SU-DHL-6 (cell line): Measurements from ENCODE around the gene HES7.

Source experiments
- H2AFZ ChIP-seq: fragments of 200-600 bp; sonication (generic); 2 replicates; pipeline ENCODE4 v1.6.1; 2014; ENCODE audit warnings: low read depth, mild to moderate bottlenecking, moderate library complexity, mixed read lengths, antibody characterized with exemption, low read length; ENCODE audit not compliant: severe bottlenecking
- H3F3A ChIP-seq: fragments of 200-600 bp; shearing (Covaris generic); 2 replicates; pipeline ENCODE4 v1.6.0; 2016; ENCODE audit warnings: antibody characterized with exemption, mild to moderate bottlenecking; ENCODE audit not compliant: insufficient read depth
- H3K27ac ChIP-seq: fragments of 200-600 bp; sonication (generic); 2 replicates; pipeline ENCODE4 v1.5.1; 2016; ENCODE audit warnings: low read depth, mild to moderate bottlenecking, low read length, moderate library complexity, mixed read lengths
- H3K27me3 ChIP-seq: fragments of 200-600 bp; sonication (generic), shearing (Covaris generic); 2 replicates; pipeline ENCODE4 v1.6.0; 2014; ENCODE audit warnings: mild to moderate bottlenecking, low read length
- H3K36me3 ChIP-seq: fragments of 200-600 bp; sonication (generic); 2 replicates; pipeline ENCODE4 v1.6.1; 2014; ENCODE audit warnings: mild to moderate bottlenecking, low read length, mixed read lengths
- H3K4me2 ChIP-seq: fragments of 300-600, 200-600 bp; shearing (Covaris generic), sonication (generic); 2 replicates; pipeline ENCODE4 v1.6.0; 2014; ENCODE audit warnings: low read length, low read depth, mild to moderate bottlenecking; ENCODE audit not compliant: poor library complexity, severe bottlenecking
- H3K4me3 ChIP-seq: fragments of 200-600 bp; sonication (generic); 2 replicates; pipeline ENCODE4 v1.5.1; 2014; ENCODE audit warnings: antibody characterized with exemption, low read length, mild to moderate bottlenecking, mixed read lengths; ENCODE audit not compliant: insufficient read depth, poor library complexity, severe bottlenecking
- H3K79me2 ChIP-seq: fragments of 200-600 bp; sonication (generic); 2 replicates; pipeline ENCODE4 v1.6.1; 2014; ENCODE audit warnings: mild to moderate bottlenecking, low read length, moderate library complexity; ENCODE audit not compliant: insufficient read depth
- H3K9ac ChIP-seq: fragments of 200-600 bp; sonication (generic); 2 replicates; pipeline ENCODE4 v1.7.0; 2014; ENCODE audit warnings: mild to moderate bottlenecking, low read length
- H3K9me2 ChIP-seq: fragments of 200-600 bp; sonication (generic); replicated peaks from 2 replicates; pipeline ENCODE4 v1.6.1; 2014; ENCODE audit warnings: low read length; ENCODE audit not compliant: insufficient read depth
- H3K9me3 ChIP-seq: fragments of 200-600 bp; sonication (generic); 2 replicates; pipeline ENCODE4 v1.6.1; 2014; ENCODE audit warnings: low read length, mixed read lengths; ENCODE audit not compliant: insufficient read depth
- H4K20me1 ChIP-seq: fragments of 200-600 bp; sonication (generic); 2 replicates; pipeline ENCODE4 v1.6.1; 2014; ENCODE audit warnings: low read depth, mild to moderate bottlenecking, antibody characterized with exemption, low read length, moderate library complexity, mixed read lengths
- CTCF ChIP-seq: fragments of 200-600 bp; sonication (generic); IDR thresholded peaks from one replicate; pipeline ENCODE4 v1.5.1; 2017; ENCODE audit warnings: antibody characterized with exemption, mild to moderate bottlenecking, low read length, moderate library complexity; ENCODE audit not compliant: insufficient read depth, poor library complexity, severe bottlenecking
- EZH2phosphoT487 ChIP-seq: fragments of 200-600 bp; sonication (generic), shearing (Covaris generic); conservative IDR thresholded peaks from 2 replicates; pipeline ENCODE4 v1.6.1; 2018; ENCODE audit warnings: mild to moderate bottlenecking, antibody characterized with exemption, low read length, moderate library complexity, mixed read lengths

HES7 gene

GRCh38 chr17:8104911-8105310 lies 19.0 kb downstream of the HES7 start:
- Histone ChIP-seq H3K9me2 (no peaks in the 10 kb centered on the region), H3K4me3 (no peak overlapping the region), H3K79me2 (no peaks in the 10 kb centered on the region), H2AFZ (no peak overlapping the region), H3K27ac (no peak overlapping the region), H3F3A (no peaks in the 10 kb centered on the region), H3K9ac (no peak overlapping the region), H4K20me1 (no peaks in the 10 kb centered on the region), H3K9me3 (no peaks in the 10 kb centered on the region), H3K27me3 (no peaks in the 10 kb centered on the region), H3K4me2 (no peak overlapping the region), H3K36me3 (no peaks in the 10 kb centered on the region)
- TF ChIP-seq CTCF (no peak), EZH2phosphoT487 (no peak)

DNA sequence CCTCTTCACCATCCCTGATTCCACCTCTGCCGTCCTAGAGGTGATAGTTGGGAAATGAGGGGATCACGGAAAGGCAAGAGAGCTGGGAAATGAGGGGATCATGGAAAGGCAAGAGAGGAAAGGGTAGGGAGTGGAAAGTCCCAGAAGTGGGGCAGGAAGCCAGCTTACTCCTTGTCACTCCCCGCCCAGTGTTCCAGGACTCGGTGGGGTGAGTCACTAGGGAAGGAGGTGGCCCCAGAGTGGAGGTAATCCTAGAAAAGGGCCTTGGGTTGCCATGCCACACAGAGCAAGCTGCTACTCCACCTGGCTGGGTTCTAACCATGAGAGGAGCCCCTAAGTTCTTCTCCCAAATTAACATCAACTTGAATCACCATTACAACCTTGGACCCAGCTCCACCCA lies 20.4 kb downstream of the HES7 start:
- H3K4me2 ChIP-seq, result no peak overlapping the region
- H3K27ac ChIP-seq, result no peak overlapping the region
- no peak overlapping the region for H3K9ac ChIP-seq
- no peaks in the 10 kb centered on the region for H3K27me3 ChIP-seq
- no peaks in the 10 kb centered on the region for H4K20me1 ChIP-seq
- no peaks in the 10 kb centered on the region for H3K79me2 ChIP-seq
- H2AFZ ChIP-seq, result no peak overlapping the region
- TF ChIP-seq EZH2phosphoT487 (no peak), CTCF (no peak)
- H3K36me3 ChIP-seq, result no peaks in the 10 kb centered on the region
- H3K9me2 ChIP-seq, result no peaks in the 10 kb centered on the region
- H3K4me3 ChIP-seq, result no peak overlapping the region
- no peaks in the 10 kb centered on the region for H3K9me3 ChIP-seq
- H3F3A ChIP-seq, result no peaks in the 10 kb centered on the region

DNA sequence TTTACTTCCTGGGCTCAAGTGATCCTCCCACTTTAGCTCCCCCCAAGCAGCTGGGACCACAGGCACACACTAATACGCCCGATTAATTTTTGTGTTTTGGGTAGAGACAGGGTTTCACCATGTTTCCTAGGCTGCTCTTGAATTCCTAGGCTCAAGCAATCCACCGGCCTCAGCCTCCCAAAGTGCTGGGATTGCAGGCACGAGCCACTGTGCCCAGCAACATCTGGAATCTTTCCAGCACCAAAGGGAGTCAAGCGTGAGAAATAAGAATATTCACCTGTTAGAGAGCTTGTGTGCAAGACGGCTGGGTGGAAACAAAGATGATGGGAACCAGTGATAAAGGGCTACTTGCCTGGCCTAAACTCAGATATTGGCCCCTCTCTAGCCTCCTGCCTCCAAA lies 22.2 kb downstream of the HES7 start:
- Histone ChIP-seq H3K36me3 (no peaks in the 10 kb centered on the region), H3K9me2 (no peaks in the 10 kb centered on the region), H3K4me3 (no peak overlapping the region), H3K79me2 (no peaks in the 10 kb centered on the region), H3F3A (no peaks in the 10 kb centered on the region), H3K27ac (no peak overlapping the region), H2AFZ (no peak overlapping the region), H3K27me3 (no peaks in the 10 kb centered on the region), H3K9me3 (no peaks in the 10 kb centered on the region), H3K4me2 (no peak overlapping the region), H3K9ac (no peak overlapping the region), H4K20me1 (no peaks in the 10 kb centered on the region)
- TF ChIP-seq CTCF, result no peak
- no peak for TF ChIP-seq EZH2phosphoT487

- Histone ChIP-seq H3K36me3 (no peaks in the 10 kb centered on the region), H3F3A (no peaks in the 10 kb centered on the region), H2AFZ (no peak overlapping the region), H3K79me2 (no peaks in the 10 kb centered on the region), H3K4me3 (no peak overlapping the region), H3K27me3 (no peaks in the 10 kb centered on the region), H3K9me2 (no peaks in the 10 kb centered on the region), H4K20me1 (no peaks in the 10 kb centered on the region), H3K4me2 (no peak overlapping the region), H3K9ac (no peak overlapping the region), H3K27ac (no peak overlapping the region), H3K9me3 (no peaks in the 10 kb centered on the region)
- TF ChIP-seq EZH2phosphoT487 (no peak), CTCF (no peak)
Measured at GRCh38 chr17:8100763-8101162, 23.1 kb downstream of the HES7 start.
